HL-60 (cell line): Measurements from ENCODE around the gene TFAP2D.

Experiments used
- DNase-seq, 2 experiments: peaks; one replicate each; pipeline ENCODE4 v3.0.0-alpha.2; 2010 to 2020; ENCODE audit warnings: low read depth in 1 of 2, low spot score in 1 of 2
- H3K27ac ChIP-seq: fragments of 250-450 bp; sonication (Bioruptor Pico); replicated peaks from 2 replicates; pipeline ENCODE4 v1.5.1; 2020; ENCODE audit warnings: mild to moderate bottlenecking, moderate library complexity
- H3K27me3 ChIP-seq: fragments of 250-450 bp; sonication (Bioruptor Pico); 2 replicates; pipeline ENCODE4 v1.5.1; 2021; ENCODE audit warnings: mild to moderate bottlenecking, moderate library complexity; ENCODE audit not compliant: insufficient read depth, poor library complexity, severe bottlenecking
- H3K4me3 ChIP-seq: replicated peaks from 2 replicates; pipeline ENCODE4 v1.5.1; 2011; ENCODE audit warnings: mild to moderate bottlenecking, control low read depth, low read length; ENCODE audit not compliant: insufficient read depth
- CTCF ChIP-seq: IDR thresholded peaks from one replicate; pipeline ENCODE4 v1.5.1; 2011; ENCODE audit warnings: low read length, control low read depth, inconsistent platforms; ENCODE audit not compliant: insufficient read depth
- GABPA ChIP-seq: IDR thresholded peaks from 2 replicates; pipeline ENCODE4 v1.6.1; 2012; ENCODE audit warnings: low read depth
- POLR2AphosphoS5 ChIP-seq: IDR thresholded peaks from 2 replicates; pipeline ENCODE4 v1.6.1; 2012; ENCODE audit warnings: low read depth
- REST ChIP-seq: IDR thresholded peaks from 2 replicates; pipeline ENCODE4 v1.6.1; 2012; ENCODE audit warnings: low read depth; ENCODE audit not compliant: insufficient replicate concordance
- SPI1 ChIP-seq: IDR thresholded peaks from 2 replicates; pipeline ENCODE4 v1.6.1; 2012; ENCODE audit warnings: low read depth, mild to moderate bottlenecking, borderline replicate concordance

TFAP2D gene

GRCh38 chr6:50792771-50793170 lies 79.4 kb downstream of the TFAP2D start:
- no peaks in the 10 kb centered on the region for H3K27me3 ChIP-seq
- no peak overlapping the region for H3K27ac ChIP-seq
- TF ChIP-seq POLR2AphosphoS5, result no peak
- no peak for TF ChIP-seq CTCF
- no peak for TF ChIP-seq SPI1
- TF ChIP-seq GABPA, result no peak
- no peak for DNase-seq
- no peak overlapping the region for H3K4me3 ChIP-seq

GRCh38 chr6:50795574-50795973 lies 82.2 kb downstream of the TFAP2D start:
- DNase-seq, result no peak
- Histone ChIP-seq H3K4me3 (no peak overlapping the region), H3K27ac (no peak overlapping the region), H3K27me3 (no peaks in the 10 kb centered on the region)
- no peak for TF ChIP-seq GABPA
- TF ChIP-seq POLR2AphosphoS5, result no peak
- TF ChIP-seq REST, result no peak
- TF ChIP-seq CTCF, result no peak
- TF ChIP-seq SPI1, result no peak

- TF ChIP-seq CTCF, result no peak
- TF ChIP-seq REST, result no peak
- no peak for TF ChIP-seq GABPA
- no peak for TF ChIP-seq POLR2AphosphoS5
- Histone ChIP-seq H3K27ac (no peak overlapping the region), H3K4me3 (no peak overlapping the region), H3K27me3 (no peaks in the 10 kb centered on the region)
- DNase-seq, result no peak
Observed at GRCh38 chr6:50804283-50804682, 91.0 kb downstream of the TFAP2D start.

GRCh38 chr6:50807035-50807434 lies 93.7 kb downstream of the TFAP2D start:
- H3K27me3 ChIP-seq, result no peaks in the 10 kb centered on the region
- no peak overlapping the region for H3K4me3 ChIP-seq
- H3K27ac ChIP-seq, result no peak overlapping the region
- TF ChIP-seq POLR2AphosphoS5, result no peak
- TF ChIP-seq REST, result no peak
- TF ChIP-seq CTCF, result no peak
- no peak for TF ChIP-seq GABPA
- TF ChIP-seq SPI1, result no peak
- DNase-seq, result no peak
